ENCODE results near the gene TRMO. TPM values are rescaled to one million over a fixed set of nuclear protein-coding genes. Genes with fewer than 3 reads are reported as not detected.

TRMO gene
- total RNA-seq, 2 donors from 2014 or later, result 21.3 to 23.6 TPM

DNA sequence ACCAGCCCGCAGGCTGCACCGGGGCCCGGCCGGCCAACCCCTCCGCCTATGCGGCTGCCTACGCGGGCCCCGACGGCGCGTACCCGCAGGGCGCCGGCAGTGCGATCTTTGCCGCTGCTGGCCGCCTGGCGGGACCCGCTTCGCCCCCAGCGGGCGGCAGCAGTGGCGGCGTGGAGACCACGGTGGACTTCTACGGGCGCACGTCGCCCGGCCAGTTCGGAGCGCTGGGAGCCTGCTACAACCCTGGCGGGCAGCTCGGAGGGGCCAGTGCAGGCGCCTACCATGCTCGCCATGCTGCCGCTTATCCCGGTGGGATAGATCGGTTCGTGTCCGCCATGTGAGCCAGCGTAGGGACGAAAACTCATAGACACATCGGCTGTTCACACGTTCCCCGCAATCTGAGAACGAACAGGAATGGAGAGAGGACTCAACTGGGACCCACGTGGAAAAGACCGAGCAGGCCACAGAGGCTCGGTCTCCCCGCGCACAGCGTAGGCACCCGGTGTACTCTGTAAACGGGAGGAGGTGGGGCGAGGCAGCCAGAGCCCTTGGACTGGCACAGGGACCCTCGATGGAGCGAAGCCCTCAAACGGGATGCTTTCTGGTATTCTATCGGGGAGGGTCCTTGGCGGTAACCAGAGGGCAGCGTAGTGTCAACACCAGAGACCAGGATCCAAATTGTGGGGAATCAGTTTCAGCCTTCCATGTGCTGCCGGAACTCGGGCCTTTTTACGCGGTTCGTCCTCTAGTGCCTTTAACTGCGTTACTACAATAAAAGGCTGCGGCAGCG, 67.4 kb downstream of the TRMO start:
- Mint-ChIP-seq H3K9me3 (no peaks in the 10 kb centered on the region), H3K4me1 (peaks cover 4% of the 10 kb centered on the region), H3K36me3 (ENCODE audit: low read depth) (no peaks in the 10 kb centered on the region), H3K4me3 (no peak overlapping the region), H3K27me3 (peaks cover 60% of the 10 kb centered on the region), H3K27ac (no peak overlapping the region)
- ATAC-seq (replicated peaks), result no peak

Other genes starting within 250 kb of the TRMO start
- 10 to 100 TPM; 14.0 to 16.6 TPM for gene XPA, start 225.2 kb downstream of the TRMO start, total RNA-seq
- gene FOXE1, start 69.3 kb downstream of the TRMO start, total RNA-seq, result not detected
- 1 to 10 TPM in 1 of 2 donors, under 1 TPM in 1; 0.95 to 1.2 TPM for gene HEMGN, start 15.7 kb upstream of the TRMO start, total RNA-seq
- gene ANP32B, start 60.8 kb upstream of the TRMO start, total RNA-seq, result 100 to 1,000 TPM; 182 to 257 TPM
- 10 to 100 TPM; 46.4 to 54.4 TPM for gene NANS, start 134.2 kb upstream of the TRMO start, total RNA-seq
- 10 to 100 TPM; 43.4 to 57.8 TPM for gene TRIM14, start 196.7 kb upstream of the TRMO start, total RNA-seq